SKM-1 treated with dmso at 0.1 percent for 144 hours (cell line): ENCODE measurements around the gene TOMM20L.
"Not testable (repeated sequence)": the region's sequence is repeated elsewhere in the genome, so short reads cannot be mapped to it uniquely, and the experiment has no call there.

Experiments
- DNase-seq: peaks from one replicate; lab custom pipeline; 2025; ENCODE audit not compliant: unreplicated experiment; lab: John Stamatoyannopoulos, UW

TOMM20L gene

GRCh38 chr14:58395812-58396788, at the start of gene TOMM20L:
Gene TOMM20L (plus strand): TSS chr14:58395930. CDS start chr14:58395958, 28 bp downstream.
- peak; percentile 32 for DNase-seq

- DNase-seq, result no peak
Measured at GRCh38 chr14:58353516-58354299, 42.0 kb upstream of the TOMM20L start.

GRCh38 chr14:58354808-58355207, 40.9 kb upstream of the TOMM20L start:
- no peak for DNase-seq

GRCh38 chr14:58356268-58356667, 39.5 kb upstream of the TOMM20L start:
- no peak for DNase-seq

GRCh38 chr14:58362272-58362671, 33.5 kb upstream of the TOMM20L start:
- DNase-seq, result not testable (repeated sequence)

- no peak for DNase-seq
Measured at GRCh38 chr14:58362798-58363412, 32.8 kb upstream of the TOMM20L start.

GRCh38 chr14:58364316-58364715, 31.4 kb upstream of the TOMM20L start:
- no peak for DNase-seq

- no peak for DNase-seq
Measured at GRCh38 chr14:58367296-58367695, 28.4 kb upstream of the TOMM20L start.

- no peak for DNase-seq
Measured at GRCh38 chr14:58368956-58369355, 26.8 kb upstream of the TOMM20L start.

GRCh38 chr14:58376791-58377190, 18.9 kb upstream of the TOMM20L start:
- DNase-seq, result no peak

GRCh38 chr14:58390830-58391229, 4.9 kb upstream of the TOMM20L start:
- DNase-seq, result no peak

- DNase-seq, result no peak
Measured at GRCh38 chr14:58395562-58395811, 243 bp upstream of the TOMM20L start.

GRCh38 chr14:58397156-58397555, 1.4 kb downstream of the TOMM20L start:
- DNase-seq, result no peak

GRCh38 chr14:58398495-58398894, 2.8 kb downstream of the TOMM20L start:
- no peak for DNase-seq

GRCh38 chr14:58398895-58399294, 3.2 kb downstream of the TOMM20L start:
- DNase-seq, result no peak

- no peak for DNase-seq
Measured at GRCh38 chr14:58401587-58401986, 5.9 kb downstream of the TOMM20L start.

GRCh38 chr14:58408681-58409215, 13.0 kb downstream of the TOMM20L start:
- no peak for DNase-seq

- no peak for DNase-seq
Measured at GRCh38 chr14:58414845-58415244, 19.1 kb downstream of the TOMM20L start.

GRCh38 chr14:58415636-58416547, 20.2 kb downstream of the TOMM20L start:
- DNase-seq, result no peak

- DNase-seq, result not testable (repeated sequence)
Measured at GRCh38 chr14:58416934-58417333, 21.2 kb downstream of the TOMM20L start.
